ENCODE data around the gene CFAP46.

DNA sequence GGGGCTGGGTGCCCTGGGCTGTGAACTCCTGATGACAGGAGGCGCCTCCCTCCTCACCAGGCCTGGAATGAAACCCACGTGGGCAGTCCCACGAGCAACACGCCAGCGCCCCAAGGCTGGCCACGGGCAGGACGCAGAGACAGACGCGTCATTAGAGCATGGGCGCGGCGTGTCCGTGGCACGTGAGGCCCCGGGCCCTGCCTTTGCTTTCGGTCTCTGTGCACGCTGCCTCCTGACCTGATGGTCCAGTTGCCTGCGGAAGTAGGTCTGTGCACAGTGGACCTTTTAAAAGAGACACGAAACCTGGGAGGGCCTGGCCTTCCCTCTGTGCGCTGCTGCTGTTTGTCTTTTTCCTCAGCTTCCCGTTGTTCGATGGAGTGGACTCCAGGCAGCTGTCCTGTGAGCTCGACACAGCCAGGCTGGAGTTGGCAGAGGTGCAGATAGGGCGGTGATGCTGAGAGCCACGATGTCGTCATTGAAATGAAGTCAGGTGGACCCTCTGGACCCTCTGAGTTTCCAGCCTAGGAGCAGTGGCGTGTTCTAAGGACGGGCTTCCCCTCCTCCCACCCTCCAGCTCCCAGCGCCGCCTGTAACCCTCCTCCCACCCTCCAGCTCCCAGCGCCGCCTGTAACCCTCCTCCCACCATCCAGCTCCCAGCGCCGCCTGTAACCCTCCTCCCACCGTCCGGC lies 40.1 kb upstream of the CFAP46 start:
- TF ChIP-seq, protein P1, sequence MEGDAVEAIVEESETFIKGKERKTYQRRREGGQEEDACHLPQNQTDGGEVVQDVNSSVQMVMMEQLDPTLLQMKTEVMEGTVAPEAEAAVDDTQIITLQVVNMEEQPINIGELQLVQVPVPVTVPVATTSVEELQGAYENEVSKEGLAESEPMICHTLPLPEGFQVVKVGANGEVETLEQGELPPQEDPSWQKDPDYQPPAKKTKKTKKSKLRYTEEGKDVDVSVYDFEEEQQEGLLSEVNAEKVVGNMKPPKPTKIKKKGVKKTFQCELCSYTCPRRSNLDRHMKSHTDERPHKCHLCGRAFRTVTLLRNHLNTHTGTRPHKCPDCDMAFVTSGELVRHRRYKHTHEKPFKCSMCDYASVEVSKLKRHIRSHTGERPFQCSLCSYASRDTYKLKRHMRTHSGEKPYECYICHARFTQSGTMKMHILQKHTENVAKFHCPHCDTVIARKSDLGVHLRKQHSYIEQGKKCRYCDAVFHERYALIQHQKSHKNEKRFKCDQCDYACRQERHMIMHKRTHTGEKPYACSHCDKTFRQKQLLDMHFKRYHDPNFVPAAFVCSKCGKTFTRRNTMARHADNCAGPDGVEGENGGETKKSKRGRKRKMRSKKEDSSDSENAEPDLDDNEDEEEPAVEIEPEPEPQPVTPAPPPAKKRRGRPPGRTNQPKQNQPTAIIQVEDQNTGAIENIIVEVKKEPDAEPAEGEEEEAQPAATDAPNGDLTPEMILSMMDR (conservative IDR thresholded peaks at IDR 0.05; ENCODE audit: low read length): no peak
- no peak for TF ChIP-seq EZH2phosphoT487 (IDR thresholded peaks at IDR 0.05; ENCODE audit: borderline replicate concordance)
